ENCODE measurements around the gene PPY.
"Not testable (repeated sequence)": the region's sequence is repeated elsewhere in the genome, so short reads cannot be mapped to it uniquely, and the experiment has no call there.

Gene PPY

GRCh38 chr17:43901861-43902589 is 40.3 kb downstream of the PPY start:
- no peak for DNase-seq

GRCh38 chr17:43900858-43901754 is 41.2 kb downstream of the PPY start:
- DNase-seq = peak; percentile 47

GRCh38 chr17:43900183-43900857 is 42.0 kb downstream of the PPY start:
- peak; percentile 76 for DNase-seq

GRCh38 chr17:43898446-43898845 is 43.8 kb downstream of the PPY start:
- peak; percentile 17 for DNase-seq

GRCh38 chr17:43897831-43898230 is 44.4 kb downstream of the PPY start:
- no peak for DNase-seq

GRCh38 chr17:43894494-43894893 is 47.8 kb downstream of the PPY start:
- not testable (repeated sequence) for DNase-seq

- no peak for DNase-seq
Measured at GRCh38 chr17:43892647-43892952, 49.7 kb downstream of the PPY start.

- no peak for DNase-seq
Measured at GRCh38 chr17:43891851-43892646, 50.2 kb downstream of the PPY start.
